Mucosa of rectum (tissue), 2 donors: ENCODE measurements around the gene WDR18.
"Not testable (repeated sequence)": the region's sequence is repeated elsewhere in the genome, so short reads cannot be mapped to it uniquely, and the experiment has no call there.

Experiments
- H3K27ac ChIP-seq, 2 donors: one replicate each; pipeline ENCODE4 v1.7.0; 2013; ENCODE audit warnings: inconsistent platforms in 2 of 2, low read depth in 2 of 2, low read length in 2 of 2
- H3K27me3 ChIP-seq, 2 donors: one replicate each; pipeline ENCODE4 v1.7.0; 2013; ENCODE audit warnings: low read length in 2 of 2; ENCODE audit not compliant: control insufficient read depth in 2 of 2, insufficient read depth in 2 of 2
- H3K36me3 ChIP-seq, 2 donors: one replicate each; pipeline ENCODE4 v1.7.0; 2013; ENCODE audit warnings: low read length in 2 of 2; ENCODE audit not compliant: control insufficient read depth in 2 of 2, insufficient read depth in 2 of 2
- H3K4me1 ChIP-seq, 2 donors: one replicate each; pipeline ENCODE4 v1.7.0; 2013; ENCODE audit warnings: low read length in 2 of 2, mild to moderate bottlenecking in 1 of 2; ENCODE audit not compliant: control insufficient read depth in 2 of 2, insufficient read depth in 2 of 2
- H3K4me3 ChIP-seq, 2 donors: one replicate each; pipeline ENCODE4 v1.7.0; 2013; ENCODE audit warnings: low read length in 2 of 2
- H3K9ac ChIP-seq, 2 donors: one replicate each; pipeline ENCODE4 v1.7.0; 2013; ENCODE audit warnings: low read length in 2 of 2, low read depth in 1 of 2, mild to moderate bottlenecking in 1 of 2
- H3K9me3 ChIP-seq, 2 donors: one replicate each; pipeline ENCODE4 v1.7.0; 2013; ENCODE audit warnings: low read length in 2 of 2; ENCODE audit not compliant: control insufficient read depth in 2 of 2
- donor health status: healthy.
- donor health status: Normal muscosa, but diverticular disease.

The WDR18 gene

DNA sequence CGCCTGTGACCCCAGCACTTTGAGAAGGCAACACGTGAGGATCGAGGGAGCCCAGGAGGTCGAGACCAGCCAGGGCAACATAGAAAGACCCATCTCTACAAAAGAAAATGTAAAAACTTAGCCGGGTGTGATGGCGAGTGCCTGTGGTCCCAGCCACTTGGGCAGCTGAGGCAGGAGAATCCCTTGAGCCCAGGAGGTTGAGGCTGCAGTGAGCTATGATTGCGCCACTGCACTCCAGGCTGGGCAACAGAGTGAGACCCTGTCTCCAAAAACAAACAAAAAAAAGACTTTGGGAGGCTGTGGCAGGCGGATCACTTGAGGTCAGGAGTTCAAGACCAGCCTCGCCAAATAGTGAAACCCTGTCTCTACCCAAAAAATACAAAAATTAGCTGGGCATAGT lies 26.6 kb upstream of the WDR18 start:
- H3K9me3 ChIP-seq, H3K27ac ChIP-seq, H3K4me3 ChIP-seq, H3K36me3 ChIP-seq, H3K9ac ChIP-seq, H3K27me3 ChIP-seq: not testable (repeated sequence)
- peaks cover 15 to 16% of the 10 kb centered on the region in 2 donors for H3K4me1 ChIP-seq

DNA sequence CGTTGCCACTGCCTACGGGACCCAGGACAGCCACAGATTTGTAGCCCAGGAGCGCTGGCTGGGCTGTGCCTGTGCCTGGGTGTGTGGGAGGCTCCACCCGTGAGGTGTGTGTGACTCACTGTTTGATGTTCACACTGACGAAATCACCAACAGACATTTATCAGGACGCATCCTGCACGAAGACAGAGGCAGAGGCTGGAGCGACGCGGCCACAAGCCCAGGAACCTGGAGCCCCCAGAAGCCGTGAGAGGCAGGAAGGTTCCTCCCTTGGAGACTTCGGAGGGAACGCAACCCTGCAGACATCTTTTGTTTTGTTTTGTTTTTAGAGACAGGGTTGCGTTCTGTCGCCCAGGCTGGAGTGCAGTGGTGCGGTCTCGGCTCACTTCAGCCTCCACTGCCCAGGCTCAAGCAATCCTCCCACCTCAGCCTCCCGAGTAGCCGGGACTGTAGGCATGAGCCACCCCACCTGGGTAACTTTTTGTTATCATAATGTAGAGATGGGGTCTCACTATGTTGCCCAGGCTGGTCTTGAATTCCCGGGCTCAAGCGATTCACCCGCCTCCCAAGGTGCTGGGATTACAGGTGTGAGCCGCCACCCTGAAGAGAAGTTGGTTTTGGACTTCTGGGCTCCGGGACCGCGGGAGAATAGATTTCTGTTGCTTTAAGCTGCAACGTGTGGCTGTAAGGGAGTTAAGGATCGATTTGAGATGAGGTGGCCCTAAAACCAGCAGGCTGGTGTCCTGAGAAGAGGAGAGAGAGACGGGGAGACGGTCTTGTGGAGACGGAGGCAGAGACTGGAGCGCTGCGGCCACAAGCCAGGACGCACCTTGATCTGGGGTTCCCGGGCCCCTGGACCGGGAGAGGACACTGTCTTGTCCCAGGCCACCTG lies 24.9 kb upstream of the WDR18 start:
- no peak overlapping the region for H3K27ac ChIP-seq
- peaks cover 0 to 6% of the 10 kb centered on the region in 2 donors for H3K36me3 ChIP-seq
- peaks cover 7 to 10% of the 10 kb centered on the region in 2 donors for H3K4me1 ChIP-seq
- H3K4me3 ChIP-seq = no peak overlapping the region
- peaks cover 0 to 2% of the 10 kb centered on the region in 2 donors for H3K27me3 ChIP-seq
- no peak overlapping the region for H3K9ac ChIP-seq
- no peaks in the 10 kb centered on the region for H3K9me3 ChIP-seq

DNA sequence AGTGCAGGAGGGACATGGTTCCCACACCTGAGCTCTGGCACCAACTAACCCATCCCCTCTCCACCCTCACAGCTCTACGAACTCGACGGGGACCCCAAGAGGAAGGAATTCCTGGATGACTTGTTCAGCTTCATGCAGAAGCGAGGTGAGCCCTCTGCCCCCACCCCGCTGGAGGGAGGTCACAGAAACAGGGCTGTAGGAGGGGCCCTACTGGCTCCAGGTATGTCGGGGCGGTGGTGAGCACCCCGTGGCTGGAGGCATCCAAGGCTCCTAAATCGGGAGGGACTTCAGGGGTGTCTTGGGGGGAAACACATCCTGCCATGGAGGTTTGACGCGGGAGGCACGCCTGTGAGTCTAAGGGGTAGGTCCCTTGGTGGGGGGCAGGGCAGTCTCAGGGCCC lies 24.1 kb upstream of the WDR18 start:
- H3K4me3 ChIP-seq = no peak overlapping the region
- H3K36me3 ChIP-seq = peaks cover 4 to 13% of the 10 kb centered on the region in 2 donors
- H3K27ac ChIP-seq = no peak overlapping the region
- peaks cover 6 to 10% of the 10 kb centered on the region in 2 donors for H3K4me1 ChIP-seq
- H3K9me3 ChIP-seq = no peaks in the 10 kb centered on the region
- no peak overlapping the region for H3K9ac ChIP-seq
- H3K27me3 ChIP-seq = peaks cover 0 to 2% of the 10 kb centered on the region in 2 donors

DNA sequence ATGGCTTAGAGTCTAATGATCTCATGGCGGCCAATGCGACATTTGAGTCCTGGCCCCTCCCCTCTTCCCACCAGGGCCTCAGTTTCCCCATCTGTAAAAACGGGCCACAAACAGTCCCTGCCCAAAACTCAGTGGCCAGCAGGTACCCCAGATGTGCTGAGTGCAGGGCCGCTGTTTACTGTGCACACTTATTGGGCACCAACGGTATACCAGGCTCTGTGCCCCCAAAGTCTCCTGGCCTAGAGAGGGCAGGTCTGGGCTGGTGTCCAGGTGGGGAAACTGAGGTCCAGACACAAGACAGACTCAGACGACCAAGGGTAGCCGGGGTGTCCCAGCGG lies 23.6 kb upstream of the WDR18 start:
- Histone ChIP-seq H3K27ac (no peak overlapping the region), H3K36me3 (peaks cover 7 to 15% of the 10 kb centered on the region in 2 donors), H3K27me3 (peaks cover 0 to 2% of the 10 kb centered on the region in 2 donors), H3K4me1 (peaks cover 5 to 9% of the 10 kb centered on the region in 2 donors), H3K9ac (no peak overlapping the region), H3K9me3 (no peaks in the 10 kb centered on the region), H3K4me3 (no peak overlapping the region)

DNA sequence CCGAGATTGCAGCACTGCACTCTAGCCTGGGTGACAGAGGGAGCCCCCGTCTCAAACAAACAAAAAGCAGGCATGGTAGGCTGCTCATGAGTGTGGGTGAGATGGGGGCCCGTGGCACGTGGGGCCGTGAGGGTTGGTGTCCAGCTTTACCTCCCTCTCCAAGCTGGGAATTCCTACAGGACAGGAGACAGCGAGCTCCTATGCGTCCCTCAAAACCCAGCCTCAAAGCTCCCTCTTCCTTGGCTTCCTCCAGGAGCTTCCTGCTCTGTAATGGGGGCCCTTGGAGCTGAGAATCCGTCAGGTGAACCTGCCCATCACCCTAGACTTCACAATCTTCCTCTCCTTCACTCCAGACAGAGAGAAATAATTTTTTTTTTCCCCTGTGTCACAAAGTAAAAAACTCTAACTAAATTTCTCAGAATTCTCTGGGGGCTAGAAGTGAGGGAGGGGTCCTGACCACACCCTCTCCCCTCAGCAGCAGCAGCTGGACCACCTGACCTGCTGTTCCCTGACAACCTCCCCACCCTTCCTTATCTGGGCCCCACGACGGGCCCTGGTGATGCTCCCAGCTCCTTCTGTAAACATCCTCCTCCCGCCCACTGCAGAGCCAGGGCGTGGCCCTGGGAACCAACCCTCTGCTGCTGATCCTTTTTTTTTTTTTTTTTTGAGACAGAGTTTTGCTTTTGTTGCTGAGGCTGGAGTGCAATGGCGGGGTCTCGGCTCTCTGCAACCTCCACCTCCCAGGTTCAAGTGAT lies 22.1 kb upstream of the WDR18 start:
- Histone ChIP-seq H3K4me1 (no peaks in the 10 kb centered on the region), H3K36me3 (peaks cover 12 to 18% of the 10 kb centered on the region in 2 donors), H3K9ac (no peak overlapping the region), H3K9me3 (no peaks in the 10 kb centered on the region), H3K27ac (no peak overlapping the region), H3K27me3 (no peaks in the 10 kb centered on the region), H3K4me3 (no peak overlapping the region)

DNA sequence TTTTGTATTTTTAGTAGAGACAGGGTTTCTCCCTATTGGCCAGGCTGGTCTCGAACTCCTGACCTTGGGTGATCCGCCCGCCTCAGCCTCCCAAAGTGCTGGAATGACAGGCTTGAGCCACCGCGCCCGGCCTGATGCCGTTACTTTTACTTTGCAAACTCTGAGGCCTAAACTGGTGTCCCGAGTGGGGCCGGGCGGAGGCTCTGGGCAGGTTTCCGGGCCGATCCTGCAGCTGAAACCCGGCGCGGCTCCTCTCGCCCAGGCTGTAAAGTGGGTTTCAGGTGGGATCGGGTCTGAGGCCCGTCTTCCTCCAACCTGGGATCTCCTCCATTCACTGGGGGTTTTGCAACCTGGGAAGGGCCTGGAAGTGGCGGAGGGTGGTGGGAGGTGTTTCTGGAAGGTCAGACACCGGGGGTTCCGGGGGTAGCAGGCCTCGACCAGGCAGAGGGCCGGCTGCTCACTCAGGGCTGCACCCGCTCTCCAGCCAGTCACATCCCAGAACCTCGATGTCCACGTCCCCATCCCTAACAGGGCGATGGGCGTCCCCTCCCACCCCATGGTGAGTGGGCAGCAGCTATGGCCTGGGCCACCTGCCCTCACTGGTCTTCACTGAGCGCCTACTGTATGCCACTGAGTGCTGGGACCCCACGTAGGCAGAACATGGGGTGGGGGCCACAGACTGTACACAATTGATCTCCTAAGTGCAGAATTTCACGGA lies 21.3 kb upstream of the WDR18 start:
- H3K27ac ChIP-seq = no peak overlapping the region
- no peaks in the 10 kb centered on the region for H3K4me1 ChIP-seq
- H3K36me3 ChIP-seq = peaks cover 12 to 18% of the 10 kb centered on the region in 2 donors
- no peaks in the 10 kb centered on the region for H3K9me3 ChIP-seq
- H3K4me3 ChIP-seq = no peak overlapping the region
- H3K9ac ChIP-seq = no peak overlapping the region
- H3K27me3 ChIP-seq = no peaks in the 10 kb centered on the region

DNA sequence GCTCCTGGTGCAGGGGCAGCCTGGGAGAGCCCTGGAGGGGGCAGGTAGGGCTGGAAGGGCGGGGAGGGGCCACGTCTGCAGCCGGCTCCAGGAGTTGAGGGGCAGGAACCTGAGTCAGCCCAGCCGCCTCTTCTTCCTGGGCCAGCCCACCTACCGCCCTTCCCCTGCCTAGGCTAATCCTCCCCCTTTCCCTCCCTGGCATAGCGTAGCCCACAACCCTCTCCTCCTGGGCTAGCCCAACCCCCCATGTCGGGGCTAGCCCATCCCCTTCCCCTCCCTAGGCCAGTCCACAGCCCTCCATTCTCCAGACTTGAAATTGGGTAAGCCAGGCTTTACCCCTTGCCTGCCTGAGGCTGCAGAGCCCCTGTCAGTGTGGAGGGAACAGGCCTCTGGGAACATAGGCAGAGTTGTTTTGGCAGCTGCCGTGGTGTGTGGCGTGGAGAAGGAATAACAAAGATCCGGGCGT lies 20.6 kb upstream of the WDR18 start:
- H3K4me3 ChIP-seq = no peak overlapping the region
- no peaks in the 10 kb centered on the region for H3K27me3 ChIP-seq
- H3K9ac ChIP-seq = no peak overlapping the region
- no peaks in the 10 kb centered on the region for H3K4me1 ChIP-seq
- H3K36me3 ChIP-seq = peaks cover 15 to 20% of the 10 kb centered on the region in 2 donors
- H3K27ac ChIP-seq = no peak overlapping the region
- no peaks in the 10 kb centered on the region for H3K9me3 ChIP-seq

DNA sequence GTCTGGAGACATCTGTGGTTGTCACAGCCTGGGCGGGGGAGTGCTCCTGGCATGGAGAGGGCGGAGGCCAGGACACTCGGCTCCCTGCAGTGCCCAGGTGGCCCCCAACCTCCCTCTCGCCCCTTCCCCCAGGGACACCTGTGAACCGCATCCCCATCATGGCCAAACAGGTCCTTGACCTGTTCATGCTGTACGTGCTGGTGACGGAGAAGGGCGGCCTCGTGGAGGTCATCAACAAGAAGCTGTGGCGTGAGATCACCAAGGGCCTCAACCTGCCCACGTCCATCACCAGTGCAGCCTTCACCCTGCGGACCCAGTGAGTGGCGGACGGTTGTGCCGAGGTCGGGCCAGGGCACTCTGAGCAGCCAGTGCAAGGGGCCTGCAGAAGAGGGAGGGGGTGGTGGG lies 20.0 kb upstream of the WDR18 start:
- Histone ChIP-seq H3K4me1 (no peaks in the 10 kb centered on the region), H3K4me3 (no peak overlapping the region), H3K27ac (no peak overlapping the region), H3K36me3 (peaks cover 18 to 24% of the 10 kb centered on the region in 2 donors), H3K27me3 (no peaks in the 10 kb centered on the region), H3K9me3 (no peaks in the 10 kb centered on the region), H3K9ac (no peak overlapping the region)

DNA sequence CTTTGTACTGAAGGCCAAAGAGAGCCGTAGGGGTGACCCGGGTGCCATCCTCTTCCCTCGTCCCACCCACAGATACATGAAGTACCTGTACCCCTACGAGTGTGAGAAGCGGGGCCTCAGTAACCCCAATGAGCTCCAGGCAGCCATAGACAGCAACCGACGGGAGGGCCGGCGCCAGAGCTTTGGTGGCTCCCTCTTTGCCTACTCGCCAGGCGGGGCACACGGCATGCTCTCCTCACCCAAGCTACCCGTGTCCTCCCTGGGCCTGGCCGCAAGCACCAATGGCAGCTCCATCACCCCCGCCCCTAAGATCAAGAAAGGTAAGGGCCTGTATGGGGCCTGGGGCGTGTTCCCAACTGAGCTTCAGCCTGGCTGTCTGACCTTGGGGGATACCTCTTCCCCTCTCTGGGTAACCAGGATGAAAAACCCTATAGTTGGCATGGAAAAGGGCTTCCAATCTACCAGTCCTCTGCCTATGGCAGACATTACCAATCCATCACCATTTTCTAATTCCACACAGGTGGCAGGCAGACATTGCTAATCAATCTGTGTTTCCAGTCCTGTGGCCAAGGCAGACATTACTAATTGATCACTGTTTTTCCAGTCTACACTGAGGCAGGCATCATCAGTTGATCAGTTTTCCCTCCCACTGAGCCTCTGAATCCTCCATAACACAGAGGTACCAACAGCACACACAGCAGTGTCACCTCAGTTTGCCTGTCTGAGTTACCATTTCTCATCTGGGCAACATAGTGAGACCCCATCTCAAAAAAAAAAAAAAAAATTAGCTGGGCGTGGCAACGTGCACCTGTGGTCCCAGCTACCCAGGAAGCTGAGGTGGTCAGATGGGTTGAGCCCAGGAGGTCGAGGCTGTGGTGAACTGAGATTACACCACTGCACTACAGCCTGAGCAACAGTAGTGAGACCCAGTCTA lies 19.1 kb upstream of the WDR18 start:
- Histone ChIP-seq H3K4me3 (no peak overlapping the region), H3K36me3 (peaks cover 18 to 21% of the 10 kb centered on the region in 2 donors), H3K4me1 (no peaks in the 10 kb centered on the region), H3K27me3 (no peaks in the 10 kb centered on the region), H3K27ac (no peak overlapping the region), H3K9me3 (no peaks in the 10 kb centered on the region), H3K9ac (no peak overlapping the region)
